Lung (tissue), 12 donors: Measurements from ENCODE around the gene PCDHGC3. TPM values are rescaled to one million over a fixed set of nuclear protein-coding genes. Genes with fewer than 3 reads are reported as not detected.
A peak's percentile ranks its signal among the peaks of the same experiment; 100 is the strongest.

Experiments used
- ATAC-seq: fragments of 200-7000 bp; cut with Tn5 transposase; one replicate; pipeline ENCODE4 v1.9.1; 2020; ENCODE audit warnings: moderate number of reproducible peaks; ENCODE audit not compliant: insufficient read depth, low FRiP score
- DNase-seq, 3 donors: peaks; one replicate each; pipeline ENCODE4 v3.0.0-alpha.2; 2013 to 2017
- H3K27ac ChIP-seq, 2 donors: one replicate each; pipeline ENCODE4 v1.5.1; 2013; ENCODE audit warnings: mild to moderate bottlenecking in 2 of 2, moderate library complexity in 2 of 2, control low read depth in 1 of 2, inconsistent platforms in 1 of 2, low read depth in 1 of 2, low read length in 1 of 2
- H3K27me3 ChIP-seq, 3 donors: one replicate each; pipeline ENCODE4 v1.5.1; 2013; ENCODE audit warnings: low read length in 2 of 3; ENCODE audit not compliant: control insufficient read depth in 3 of 3, insufficient read depth in 3 of 3
- H3K36me3 ChIP-seq, 4 donors: one replicate each; pipeline ENCODE4 v1.5.1; 2013; ENCODE audit warnings: low read length in 4 of 4, mild to moderate bottlenecking in 1 of 4, moderate library complexity in 1 of 4; ENCODE audit not compliant: control insufficient read depth in 4 of 4, insufficient read depth in 4 of 4
- H3K4me1 ChIP-seq, 5 donors: one replicate each; pipeline ENCODE4 v1.5.1; 2013; ENCODE audit warnings: low read length in 5 of 5, mild to moderate bottlenecking in 2 of 5, moderate library complexity in 1 of 5; ENCODE audit not compliant: control insufficient read depth in 5 of 5, insufficient read depth in 5 of 5
- H3K4me3 ChIP-seq: one replicate; pipeline ENCODE4 v1.5.1; 2013; ENCODE audit warnings: mild to moderate bottlenecking, control low read depth, moderate library complexity
- H3K9ac ChIP-seq, 2 donors: one replicate each; pipeline ENCODE4 v1.5.1; 2013; ENCODE audit warnings: low read length in 2 of 2, control low read depth in 1 of 2; ENCODE audit not compliant: insufficient read depth in 1 of 2
- H3K9me3 ChIP-seq, 4 donors: one replicate each; pipeline ENCODE4 v1.5.1; 2013; ENCODE audit warnings: low read length in 3 of 4, mild to moderate bottlenecking in 1 of 4, moderate library complexity in 1 of 4; ENCODE audit not compliant: control insufficient read depth in 4 of 4, insufficient read depth in 3 of 4
- WGBS, 2 donors: extraction: QIAGEN DNeasy Blood & Tissue Kit; methylation state at CpG; one replicate each; pipeline ENCODE4 v1.1.7; 2013; 5-methylcytosine and 5-hydroxymethylcytosine counted together
- polyA plus RNA-seq, 2 donors: library from polyadenylated mRNA; stranded (reverse); fragments of 200-250 nt; gene quantifications; one replicate each; pipeline ENCODE4 v1.2.1, GENCODE V29; 2013
- total RNA-seq, 2 donors: library from RNA; depleted of rRNA in 1 of 2; stranded (reverse); fragments of >200 nt in 1 of 2; gene quantifications; one replicate each; pipeline ENCODE4 v1.2.1, GENCODE V29; 2014 to 2021
- TF ChIP-seq, protein P1 (sequence below): IDR thresholded peaks from 2 replicates; pipeline ENCODE4 v1.5.1; 2012; ENCODE audit warnings: mild to moderate bottlenecking; ENCODE audit errors: control extremely low read depth, extremely low read depth
- donor health status: control.
- donor health status: control.
- donor health status: Bipolar disorder and iron deficiency.
- donor health status: healthy.
- donor health status: DM: yes; HTN: yes; CAD: no.

The PCDHGC3 gene
- total and polyA plus RNA-seq, 4 donors: 44.8 to 116 (median 68.7) TPM

DNA sequence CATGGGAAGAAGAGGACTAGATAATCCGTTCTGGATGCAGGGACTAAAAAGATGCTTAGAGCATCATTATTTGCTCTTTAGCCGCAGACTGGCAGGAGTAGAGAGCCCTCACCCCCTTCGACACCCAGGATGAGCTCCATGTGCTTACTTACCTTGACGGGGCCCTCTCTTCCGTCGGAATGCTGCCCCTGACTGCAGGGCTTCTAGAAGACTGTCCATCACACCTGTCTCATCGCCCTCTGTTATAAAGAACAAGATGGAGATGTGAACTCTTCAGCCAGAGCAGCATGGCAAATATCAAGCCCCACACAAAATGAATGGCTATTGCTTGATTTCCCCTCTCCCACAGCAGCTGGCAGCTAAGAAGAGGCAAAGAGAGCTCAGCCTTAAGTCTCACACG lies 48.2 kb downstream of the PCDHGC3 start:
- Histone ChIP-seq H3K9me3 (no peaks in the 10 kb centered on the region), H3K27me3 (no peaks in the 10 kb centered on the region), H3K36me3 (peaks cover 7 to 35% (median 11%) of the 10 kb centered on the region in 4 donors), H3K9ac (peak overlapping the region in 1 of 2 donors; percentile 4), H3K4me3 (no peak overlapping the region), H3K4me1 (peaks cover 8 to 92% (median 32%) of the 10 kb centered on the region in 5 donors), H3K27ac (peak overlapping the region; percentile 32 to 41)
- no peak for DNase-seq
- TF ChIP-seq, protein P1, sequence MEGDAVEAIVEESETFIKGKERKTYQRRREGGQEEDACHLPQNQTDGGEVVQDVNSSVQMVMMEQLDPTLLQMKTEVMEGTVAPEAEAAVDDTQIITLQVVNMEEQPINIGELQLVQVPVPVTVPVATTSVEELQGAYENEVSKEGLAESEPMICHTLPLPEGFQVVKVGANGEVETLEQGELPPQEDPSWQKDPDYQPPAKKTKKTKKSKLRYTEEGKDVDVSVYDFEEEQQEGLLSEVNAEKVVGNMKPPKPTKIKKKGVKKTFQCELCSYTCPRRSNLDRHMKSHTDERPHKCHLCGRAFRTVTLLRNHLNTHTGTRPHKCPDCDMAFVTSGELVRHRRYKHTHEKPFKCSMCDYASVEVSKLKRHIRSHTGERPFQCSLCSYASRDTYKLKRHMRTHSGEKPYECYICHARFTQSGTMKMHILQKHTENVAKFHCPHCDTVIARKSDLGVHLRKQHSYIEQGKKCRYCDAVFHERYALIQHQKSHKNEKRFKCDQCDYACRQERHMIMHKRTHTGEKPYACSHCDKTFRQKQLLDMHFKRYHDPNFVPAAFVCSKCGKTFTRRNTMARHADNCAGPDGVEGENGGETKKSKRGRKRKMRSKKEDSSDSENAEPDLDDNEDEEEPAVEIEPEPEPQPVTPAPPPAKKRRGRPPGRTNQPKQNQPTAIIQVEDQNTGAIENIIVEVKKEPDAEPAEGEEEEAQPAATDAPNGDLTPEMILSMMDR: no peak
- no peak for ATAC-seq
- 90 to 92% methylated on average over 8 of the region's 8 CpGs for WGBS, 2 donors

DNA sequence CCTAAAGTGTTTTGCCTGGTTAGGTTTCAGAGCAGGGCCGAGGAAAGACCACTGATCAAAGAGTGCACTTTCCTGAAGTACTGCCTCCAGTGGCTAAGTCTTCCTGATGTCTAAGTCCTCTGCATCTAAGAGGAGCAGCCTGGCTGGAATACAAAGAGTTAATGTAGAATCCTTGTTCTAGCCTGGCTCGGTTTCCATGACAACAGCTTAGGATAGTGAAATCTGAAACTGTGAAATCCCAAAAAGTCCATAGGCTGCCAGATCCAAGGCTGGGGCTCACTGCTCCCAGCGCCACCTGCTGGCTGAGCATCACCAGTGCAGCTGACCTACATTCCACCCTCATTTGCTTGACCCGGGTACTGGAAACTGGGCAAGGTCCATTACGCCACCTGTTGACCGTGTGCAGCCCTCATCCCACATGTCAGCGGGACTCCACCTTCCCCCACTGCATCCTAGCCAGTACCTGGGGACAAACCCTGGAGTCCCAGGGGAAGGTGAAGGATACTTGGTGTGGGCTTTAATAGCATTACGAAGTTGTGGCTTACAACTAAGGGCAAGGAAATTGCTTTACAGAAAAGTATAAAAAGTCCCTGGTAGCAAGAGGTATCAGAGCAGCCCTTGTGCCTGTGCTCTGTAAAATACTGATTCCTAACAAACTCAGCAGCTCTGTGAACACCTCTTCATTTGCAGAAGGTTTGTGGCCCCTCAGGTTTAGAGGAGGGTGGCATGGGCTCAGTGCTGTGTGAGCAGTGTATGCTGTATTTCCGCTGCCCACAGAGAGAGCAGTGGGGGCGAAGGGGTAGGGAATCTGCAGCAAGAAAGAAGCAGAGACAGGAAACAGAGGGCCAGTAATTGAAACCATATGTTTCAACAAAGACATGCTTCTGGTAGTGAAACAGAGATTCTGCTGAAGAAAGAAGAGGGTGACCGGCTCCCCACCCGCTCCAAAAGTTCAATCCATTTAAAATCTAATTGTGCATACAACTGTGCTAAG lies 49.1 kb downstream of the PCDHGC3 start:
- Histone ChIP-seq H3K4me1 (peaks cover 8 to 99% (median 37%) of the 10 kb centered on the region in 5 donors), H3K36me3 (peaks cover 6 to 40% (median 9%) of the 10 kb centered on the region in 4 donors), H3K4me3 (no peak overlapping the region), H3K27ac (peak overlapping the region; percentile 41 to 59), H3K9me3 (no peaks in the 10 kb centered on the region), H3K27me3 (no peaks in the 10 kb centered on the region), H3K9ac (peak overlapping the region in 1 of 2 donors; percentile 73)
- 41% methylated on average over 12 of the region's 12 CpGs for WGBS, 2 donors
- DNase-seq (peak; percentile 95 to 99 (median 99)), ATAC-seq (peak; percentile 81)
- TF ChIP-seq, protein P1: peak; percentile 97

GRCh38 chr5:141525653-141526052 lies 49.9 kb downstream of the PCDHGC3 start:
- H3K9ac ChIP-seq: peak overlapping the region in 1 of 2 donors; percentile 73
- H3K4me1 ChIP-seq: peaks cover 4 to 99% (median 44%) of the 10 kb centered on the region in 5 donors
- H3K4me3 ChIP-seq: no peak overlapping the region
- no peaks in the 10 kb centered on the region for H3K27me3 ChIP-seq
- H3K36me3 ChIP-seq: peaks cover 6 to 40% (median 9%) of the 10 kb centered on the region in 4 donors
- peak overlapping the region in 1 of 2 donors; percentile 76 for H3K27ac ChIP-seq
- H3K9me3 ChIP-seq: no peaks in the 10 kb centered on the region
- DNase-seq (no peak), ATAC-seq (no peak)
- WGBS, 2 donors: 80 to 90% methylated on average over 7 of the region's 7 CpGs
- TF ChIP-seq, protein P1: no peak
